HG03558 (cell line): ENCODE results near the gene ZNF462.
"Not testable (repeated sequence)": the region's sequence is repeated elsewhere in the genome, so short reads cannot be mapped to it uniquely, and the experiment has no call there.

Experiments used
- ATAC-seq: cut with Tn5 transposase; IDR thresholded peaks from one replicate; pipeline ENCODE4 v1.9.1; 2021; ENCODE audit warnings: moderate number of reproducible peaks; ENCODE audit not compliant: unreplicated experiment; ENCODE audit errors: extremely low read depth

The ZNF462 gene

GRCh38 chr9:106981396-106982287, 118.7 kb downstream of the ZNF462 start:
- peak; percentile 63 for ATAC-seq

- no peak for ATAC-seq
Observed at GRCh38 chr9:106982636-106983035, 119.7 kb downstream of the ZNF462 start.

GRCh38 chr9:106983346-106983745, 120.4 kb downstream of the ZNF462 start:
- no peak for ATAC-seq

GRCh38 chr9:106989904-106990303, 126.9 kb downstream of the ZNF462 start:
- ATAC-seq, result not testable (repeated sequence)

- ATAC-seq, result no peak
Observed at GRCh38 chr9:106992186-106992585, 129.2 kb downstream of the ZNF462 start.

GRCh38 chr9:106993603-106994002, 130.6 kb downstream of the ZNF462 start:
- no peak for ATAC-seq

- ATAC-seq, result no peak
Observed at GRCh38 chr9:106994463-106994862, 131.5 kb downstream of the ZNF462 start.

GRCh38 chr9:107000218-107000617, 137.3 kb downstream of the ZNF462 start:
- ATAC-seq, result no peak

- ATAC-seq, result no peak
Observed at GRCh38 chr9:107005201-107005600, 142.2 kb downstream of the ZNF462 start.

- ATAC-seq, result no peak
Observed at GRCh38 chr9:107007402-107007801, 144.4 kb downstream of the ZNF462 start.

- no peak for ATAC-seq
Observed at GRCh38 chr9:107008011-107008410, 145.0 kb downstream of the ZNF462 start.

- no peak for ATAC-seq
Observed at GRCh38 chr9:107008447-107008846, 145.5 kb downstream of the ZNF462 start.

GRCh38 chr9:107016383-107016782, 153.4 kb downstream of the ZNF462 start:
- no peak for ATAC-seq

GRCh38 chr9:107018861-107019545, 156.0 kb downstream of the ZNF462 start:
- ATAC-seq, result no peak

GRCh38 chr9:107020040-107020530, 157.1 kb downstream of the ZNF462 start:
- no peak for ATAC-seq

- ATAC-seq, result peak; percentile 71
Observed at GRCh38 chr9:107024193-107024592, 161.2 kb downstream of the ZNF462 start.

GRCh38 chr9:107025260-107026035, 162.5 kb downstream of the ZNF462 start:
- ATAC-seq, result no peak

GRCh38 chr9:107029146-107029545, 166.2 kb downstream of the ZNF462 start:
- no peak for ATAC-seq

GRCh38 chr9:107033966-107034365, 171.0 kb downstream of the ZNF462 start:
- ATAC-seq, result no peak

GRCh38 chr9:107034831-107035230, 171.9 kb downstream of the ZNF462 start:
- ATAC-seq, result no peak

GRCh38 chr9:107036367-107036766, 173.4 kb downstream of the ZNF462 start:
- no peak for ATAC-seq
